Measurements from ENCODE around the gene ANKRD17.

The ANKRD17 gene

GRCh38 chr4:73248416-73248815 lies 10.2 kb downstream of the ANKRD17 start:
- H3K18ac ChIP-seq (ENCODE audit: low read depth in 1 of 2, low read length in 2 of 2), result no peak overlapping the region
- H3K4ac ChIP-seq (ENCODE audit: low read depth in 1 of 2, low read length in 2 of 2), result no peak overlapping the region
- no peak overlapping the region for H3K14ac ChIP-seq (ENCODE audit: low read length in 2 of 2)
- H3K9me3 ChIP-seq (ENCODE audit: control insufficient read depth, low read length), result no peaks in the 10 kb centered on the region
- H4K91ac ChIP-seq (ENCODE audit: low read length), result no peak overlapping the region
- H3K9ac ChIP-seq (ENCODE audit: low read length), result no peak overlapping the region
- peaks cover 4 to 18% of the 10 kb centered on the region in 2 experiments for H3K36me3 ChIP-seq (ENCODE audit: control insufficient read depth in 1 of 2, insufficient read depth in 2 of 2, low read depth in 1 of 2, low read length in 2 of 2)
- DNase-seq, result no peak
- no peak overlapping the region for H2AFZ ChIP-seq (ENCODE audit: low read depth, low read length)
- no peak overlapping the region for H3K27ac ChIP-seq (ENCODE audit: low read length, poor library complexity, severe bottlenecking)
- no peak overlapping the region for H3K23ac ChIP-seq (ENCODE audit: low read length in 2 of 2)
- no peak overlapping the region for H4K8ac ChIP-seq (ENCODE audit: low read length)
- H3K4me2 ChIP-seq (ENCODE audit: low read length, poor library complexity, severe bottlenecking), result no peak overlapping the region
- H2BK120ac ChIP-seq (ENCODE audit: low read depth, low read length), result no peak overlapping the region
- no peak overlapping the region for H2AK5ac ChIP-seq (ENCODE audit: low read length, severe bottlenecking)
- no peak overlapping the region for H2BK5ac ChIP-seq (ENCODE audit: low read depth, low read length, poor library complexity, severe bottlenecking)
- WGBS, result no CpG with 5 or more reads among the region's 1 CpG
- H2BK12ac ChIP-seq (ENCODE audit: low read length in 2 of 2), result no peak overlapping the region
- no peak overlapping the region for H3K4me3 ChIP-seq (ENCODE audit: insufficient read depth in 1 of 2, low read depth in 1 of 2, low read length in 2 of 2)
- no peak overlapping the region for H2BK15ac ChIP-seq (ENCODE audit: low read depth, poor library complexity, severe bottlenecking)
- peaks cover 1% of the 10 kb centered on the region for H3K4me1 ChIP-seq (ENCODE audit: control insufficient read depth, insufficient read depth, low read depth, low read length)
- peaks cover 2% of the 10 kb centered on the region for H3K79me1 ChIP-seq (replicated peaks; ENCODE audit: low read length, poor library complexity, severe bottlenecking)
- H3K27me3 ChIP-seq (ENCODE audit: control insufficient read depth in 1 of 2, insufficient read depth in 1 of 2, low read length in 2 of 2), result no peaks in the 10 kb centered on the region

- no peak overlapping the region for H2AK5ac ChIP-seq (ENCODE audit: low read length, severe bottlenecking)
- H3K4me1 ChIP-seq (ENCODE audit: control insufficient read depth, insufficient read depth, low read depth, low read length), result peaks cover 1% of the 10 kb centered on the region
- no peak overlapping the region for H2AFZ ChIP-seq (ENCODE audit: low read depth, low read length)
- no peak overlapping the region for H4K8ac ChIP-seq (ENCODE audit: low read length)
- H4K91ac ChIP-seq (ENCODE audit: low read length), result no peak overlapping the region
- no peaks in the 10 kb centered on the region for H3K27me3 ChIP-seq (ENCODE audit: control insufficient read depth in 1 of 2, insufficient read depth in 1 of 2, low read length in 2 of 2)
- H2BK120ac ChIP-seq (ENCODE audit: low read depth, low read length), result no peak overlapping the region
- H2BK5ac ChIP-seq (ENCODE audit: low read depth, low read length, poor library complexity, severe bottlenecking), result no peak overlapping the region
- H3K4me3 ChIP-seq (ENCODE audit: insufficient read depth in 1 of 2, low read depth in 1 of 2, low read length in 2 of 2), result no peak overlapping the region
- no peak overlapping the region for H3K4me2 ChIP-seq (ENCODE audit: low read length, poor library complexity, severe bottlenecking)
- peaks cover 2% of the 10 kb centered on the region for H3K79me1 ChIP-seq (replicated peaks; ENCODE audit: low read length, poor library complexity, severe bottlenecking)
- no peak overlapping the region for H3K23ac ChIP-seq (ENCODE audit: low read length in 2 of 2)
- H3K9ac ChIP-seq (ENCODE audit: low read length), result no peak overlapping the region
- no peak overlapping the region for H2BK15ac ChIP-seq (ENCODE audit: low read depth, poor library complexity, severe bottlenecking)
- peaks cover 4 to 6% of the 10 kb centered on the region in 2 experiments for H3K36me3 ChIP-seq (ENCODE audit: control insufficient read depth in 1 of 2, insufficient read depth in 2 of 2, low read depth in 1 of 2, low read length in 2 of 2)
- H3K27ac ChIP-seq (ENCODE audit: low read length, poor library complexity, severe bottlenecking), result no peak overlapping the region
- H3K9me3 ChIP-seq (ENCODE audit: control insufficient read depth, low read length), result no peaks in the 10 kb centered on the region
- H3K14ac ChIP-seq (ENCODE audit: low read length in 2 of 2), result no peak overlapping the region
- H3K4ac ChIP-seq (ENCODE audit: low read depth in 1 of 2, low read length in 2 of 2), result no peak overlapping the region
- H2BK12ac ChIP-seq (ENCODE audit: low read length in 2 of 2), result no peak overlapping the region
- no peak for DNase-seq
- H3K18ac ChIP-seq (ENCODE audit: low read depth in 1 of 2, low read length in 2 of 2), result no peak overlapping the region
These were observed 11.5 kb downstream of the ANKRD17 start for GRCh38 chr4:73247100-73247499.

GRCh38 chr4:73245955-73246354 lies 12.6 kb downstream of the ANKRD17 start:
- 97% methylated on average over 2 of the region's 2 CpGs for whole genome bisulfite sequencing

DNA sequence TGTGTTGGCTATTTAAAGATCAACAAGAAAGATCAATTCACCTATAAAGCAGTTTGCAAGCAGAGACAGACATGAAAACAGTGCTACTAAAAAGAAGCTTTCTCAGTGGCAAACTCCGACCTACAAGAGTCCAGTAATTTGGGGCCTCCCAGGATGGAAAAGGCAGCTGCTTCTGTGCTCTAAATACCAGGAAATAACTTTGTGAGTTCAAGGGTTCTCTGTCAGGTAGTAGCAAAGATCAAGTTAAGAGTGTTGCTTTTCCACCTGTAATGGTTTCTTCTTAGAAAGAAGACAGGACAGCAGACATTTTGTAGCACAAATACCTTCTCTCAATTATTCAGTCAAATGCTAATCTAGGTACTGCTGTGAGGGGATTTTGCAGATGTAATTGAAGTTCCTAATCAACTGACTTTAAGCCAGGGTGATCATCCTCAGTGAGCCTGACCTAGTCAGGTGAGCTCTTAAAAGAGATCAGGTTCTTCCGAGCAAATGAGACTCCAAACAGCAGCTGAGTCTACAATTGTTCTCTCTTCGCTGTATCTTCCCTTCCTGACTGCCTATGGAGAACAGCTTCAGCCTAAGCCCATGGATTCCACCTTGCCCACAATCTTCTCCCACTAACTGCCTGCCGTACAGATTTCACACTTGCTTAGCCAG lies 13.5 kb downstream of the ANKRD17 start:
- Histone ChIP-seq H4K8ac (ENCODE audit: low read length) (no peak overlapping the region), H2BK15ac (ENCODE audit: low read depth, poor library complexity, severe bottlenecking) (no peak overlapping the region), H3K9me3 (ENCODE audit: control insufficient read depth, low read length) (no peaks in the 10 kb centered on the region), H3K23ac (ENCODE audit: low read length in 2 of 2) (no peak overlapping the region), H3K4ac (ENCODE audit: low read depth in 1 of 2, low read length in 2 of 2) (no peak overlapping the region), H2BK120ac (ENCODE audit: low read depth, low read length) (no peak overlapping the region), H3K27ac (ENCODE audit: low read length, poor library complexity, severe bottlenecking) (no peak overlapping the region), H2AFZ (ENCODE audit: low read depth, low read length) (no peak overlapping the region), H2BK12ac (ENCODE audit: low read length in 2 of 2) (no peak overlapping the region), H4K91ac (ENCODE audit: low read length) (no peak overlapping the region), H3K36me3 (ENCODE audit: control insufficient read depth in 1 of 2, insufficient read depth in 2 of 2, low read depth in 1 of 2, low read length in 2 of 2) (peaks cover 0 to 5% of the 10 kb centered on the region in 2 experiments), H3K4me1 (ENCODE audit: control insufficient read depth, insufficient read depth, low read depth, low read length) (no peaks in the 10 kb centered on the region), H3K4me3 (ENCODE audit: insufficient read depth in 1 of 2, low read depth in 1 of 2, low read length in 2 of 2) (no peak overlapping the region), H3K79me1 (replicated peaks; ENCODE audit: low read length, poor library complexity, severe bottlenecking) (no peaks in the 10 kb centered on the region), H3K14ac (ENCODE audit: low read length in 2 of 2) (no peak overlapping the region), H3K4me2 (ENCODE audit: low read length, poor library complexity, severe bottlenecking) (no peak overlapping the region), H3K9ac (ENCODE audit: low read length) (no peak overlapping the region), H3K27me3 (ENCODE audit: control insufficient read depth in 1 of 2, insufficient read depth in 1 of 2, low read length in 2 of 2) (no peaks in the 10 kb centered on the region), H3K18ac (ENCODE audit: low read depth in 1 of 2, low read length in 2 of 2) (no peak overlapping the region), H2AK5ac (ENCODE audit: low read length, severe bottlenecking) (no peak overlapping the region), H2BK5ac (ENCODE audit: low read depth, low read length, poor library complexity, severe bottlenecking) (no peak overlapping the region)
- 97% methylated on average over 4 of the region's 4 CpGs for WGBS
- no peak for DNase-seq

More at GRCh38 chr4:73245955-73246354, 12.6 kb downstream of the ANKRD17 start:
- Histone ChIP-seq H4K8ac (ENCODE audit: low read length) (no peak overlapping the region), H2AK5ac (ENCODE audit: low read length, severe bottlenecking) (no peak overlapping the region), H3K27ac (ENCODE audit: low read length, poor library complexity, severe bottlenecking) (no peak overlapping the region), H3K9me3 (ENCODE audit: control insufficient read depth, low read length) (no peaks in the 10 kb centered on the region), H3K79me1 (replicated peaks; ENCODE audit: low read length, poor library complexity, severe bottlenecking) (peaks cover 2% of the 10 kb centered on the region), H3K14ac (ENCODE audit: low read length in 2 of 2) (no peak overlapping the region), H2BK15ac (ENCODE audit: low read depth, poor library complexity, severe bottlenecking) (no peak overlapping the region), H3K23ac (ENCODE audit: low read length in 2 of 2) (no peak overlapping the region), H3K4me2 (ENCODE audit: low read length, poor library complexity, severe bottlenecking) (no peak overlapping the region), H3K4me1 (ENCODE audit: control insufficient read depth, insufficient read depth, low read depth, low read length) (peaks cover 1% of the 10 kb centered on the region), H4K91ac (ENCODE audit: low read length) (no peak overlapping the region), H2BK120ac (ENCODE audit: low read depth, low read length) (no peak overlapping the region), H3K18ac (ENCODE audit: low read depth in 1 of 2, low read length in 2 of 2) (no peak overlapping the region), H2BK5ac (ENCODE audit: low read depth, low read length, poor library complexity, severe bottlenecking) (no peak overlapping the region), H3K9ac (ENCODE audit: low read length) (no peak overlapping the region), H3K4me3 (ENCODE audit: insufficient read depth in 1 of 2, low read depth in 1 of 2, low read length in 2 of 2) (no peak overlapping the region), H3K4ac (ENCODE audit: low read depth in 1 of 2, low read length in 2 of 2) (no peak overlapping the region), H2AFZ (ENCODE audit: low read depth, low read length) (no peak overlapping the region), H2BK12ac (ENCODE audit: low read length in 2 of 2) (no peak overlapping the region), H3K36me3 (ENCODE audit: control insufficient read depth in 1 of 2, insufficient read depth in 2 of 2, low read depth in 1 of 2, low read length in 2 of 2) (peaks cover 4 to 5% of the 10 kb centered on the region in 2 experiments), H3K27me3 (ENCODE audit: control insufficient read depth in 1 of 2, insufficient read depth in 1 of 2, low read length in 2 of 2) (no peaks in the 10 kb centered on the region)
- DNase-seq, result no peak

Data from mesenchymal stem cell (in vitro differentiated cells and primary cell).